GM19099 (cell line): ENCODE results near the gene PAK6.

Experiments
- POLR2A ChIP-seq: IDR thresholded peaks from 3 replicates; pipeline ENCODE4 v1.6.1; 2011; ENCODE audit warnings: low read depth; ENCODE audit not compliant: insufficient read length; ENCODE audit errors: extremely low read depth

PAK6 gene

GRCh38 chr15:40263024-40263754 is 24.3 kb downstream of the PAK6 start:
- TF ChIP-seq POLR2A: no peak

GRCh38 chr15:40264321-40265153 is 25.7 kb downstream of the PAK6 start:
- no peak for TF ChIP-seq POLR2A

- no peak for TF ChIP-seq POLR2A
Observed at GRCh38 chr15:40265355-40265754, 26.5 kb downstream of the PAK6 start.

GRCh38 chr15:40265875-40266274 is 27.0 kb downstream of the PAK6 start:
- no peak for TF ChIP-seq POLR2A

- no peak for TF ChIP-seq POLR2A
Observed at GRCh38 chr15:40266828-40267304, 28.0 kb downstream of the PAK6 start.

- no peak for TF ChIP-seq POLR2A
Observed at GRCh38 chr15:40267670-40268069, 28.8 kb downstream of the PAK6 start.

GRCh38 chr15:40269604-40270003 is 30.7 kb downstream of the PAK6 start:
- TF ChIP-seq POLR2A: no peak

GRCh38 chr15:40270246-40270995 is 31.6 kb downstream of the PAK6 start:
- no peak for TF ChIP-seq POLR2A

- no peak for TF ChIP-seq POLR2A
Observed at GRCh38 chr15:40271685-40272484, 33.0 kb downstream of the PAK6 start.

- TF ChIP-seq POLR2A: no peak
Observed at GRCh38 chr15:40272485-40273056, 33.7 kb downstream of the PAK6 start.

- TF ChIP-seq POLR2A: no peak
Observed at GRCh38 chr15:40273428-40273827, 34.6 kb downstream of the PAK6 start.

GRCh38 chr15:40274350-40275274 is 35.7 kb downstream of the PAK6 start:
- no peak for TF ChIP-seq POLR2A

- TF ChIP-seq POLR2A: no peak
Observed at GRCh38 chr15:40275523-40275922, 36.7 kb downstream of the PAK6 start.

- no peak for TF ChIP-seq POLR2A
Observed at GRCh38 chr15:40275954-40276353, 37.1 kb downstream of the PAK6 start.

GRCh38 chr15:40276927-40277326 is 38.1 kb downstream of the PAK6 start:
- TF ChIP-seq POLR2A: no peak
